ENCODE data around the gene VANGL1.

The VANGL1 gene

GRCh38 chr1:115676498-115677181 is 34.9 kb downstream of the VANGL1 start:
- Histone ChIP-seq H3K4me2 (ENCODE audit: low read length, poor library complexity, severe bottlenecking) (no peak overlapping the region), H4K91ac (ENCODE audit: low read length) (no peak overlapping the region), H3K23ac (ENCODE audit: low read length in 2 of 2) (no peak overlapping the region), H2BK5ac (ENCODE audit: low read depth, low read length, poor library complexity, severe bottlenecking) (no peak overlapping the region), H3K4ac (ENCODE audit: low read depth in 1 of 2, low read length in 2 of 2) (no peak overlapping the region), H3K4me1 (ENCODE audit: control insufficient read depth, insufficient read depth, low read depth, low read length) (peaks cover 29% of the 10 kb centered on the region), H4K8ac (ENCODE audit: low read length) (no peak overlapping the region), H2BK12ac (ENCODE audit: low read length in 2 of 2) (no peak overlapping the region), H3K9me3 (ENCODE audit: control insufficient read depth, low read length) (no peaks in the 10 kb centered on the region), H2BK15ac (ENCODE audit: low read depth, poor library complexity, severe bottlenecking) (no peak overlapping the region), H3K14ac (ENCODE audit: low read length in 2 of 2) (no peak overlapping the region), H3K4me3 (ENCODE audit: insufficient read depth in 1 of 2, low read depth in 1 of 2, low read length in 2 of 2) (no peak overlapping the region), H2BK120ac (ENCODE audit: low read depth, low read length) (no peak overlapping the region), H3K27ac (ENCODE audit: low read length, poor library complexity, severe bottlenecking) (no peak overlapping the region), H3K9ac (ENCODE audit: low read length) (no peak overlapping the region), H3K18ac (ENCODE audit: low read depth in 1 of 2, low read length in 2 of 2) (no peak overlapping the region), H2AK5ac (ENCODE audit: low read length, severe bottlenecking) (no peak overlapping the region), H3K36me3 (ENCODE audit: control insufficient read depth in 1 of 2, insufficient read depth in 2 of 2, low read depth in 1 of 2, low read length in 2 of 2) (peaks cover 3 to 8% of the 10 kb centered on the region in 2 experiments), H3K27me3 (ENCODE audit: control insufficient read depth in 1 of 2, insufficient read depth in 1 of 2, low read length in 2 of 2) (no peaks in the 10 kb centered on the region), H2AFZ (ENCODE audit: low read depth, low read length) (no peak overlapping the region), H3K79me1 (replicated peaks; ENCODE audit: low read length, poor library complexity, severe bottlenecking) (peaks cover 55% of the 10 kb centered on the region)
- no peak for DNase-seq
- 95% methylated on average over 6 of the region's 7 CpGs for WGBS

- no peak overlapping the region for H3K4me3 ChIP-seq (ENCODE audit: insufficient read depth in 1 of 2, low read depth in 1 of 2, low read length in 2 of 2)
- no peak overlapping the region for H2BK120ac ChIP-seq (ENCODE audit: low read depth, low read length)
- H3K23ac ChIP-seq (ENCODE audit: low read length in 2 of 2): no peak overlapping the region
- no peak overlapping the region for H4K91ac ChIP-seq (ENCODE audit: low read length)
- H2BK5ac ChIP-seq (ENCODE audit: low read depth, low read length, poor library complexity, severe bottlenecking): no peak overlapping the region
- no peak overlapping the region for H2BK15ac ChIP-seq (ENCODE audit: low read depth, poor library complexity, severe bottlenecking)
- no peak overlapping the region for H2BK12ac ChIP-seq (ENCODE audit: low read length in 2 of 2)
- DNase-seq: peak; percentile 74
- H3K27me3 ChIP-seq (ENCODE audit: control insufficient read depth in 1 of 2, insufficient read depth in 1 of 2, low read length in 2 of 2): no peaks in the 10 kb centered on the region
- no peaks in the 10 kb centered on the region for H3K9me3 ChIP-seq (ENCODE audit: control insufficient read depth, low read length)
- no peak overlapping the region for H3K18ac ChIP-seq (ENCODE audit: low read depth in 1 of 2, low read length in 2 of 2)
- H3K36me3 ChIP-seq (ENCODE audit: control insufficient read depth in 1 of 2, insufficient read depth in 2 of 2, low read depth in 1 of 2, low read length in 2 of 2): peaks cover 3 to 4% of the 10 kb centered on the region in 2 experiments
- H2AK5ac ChIP-seq (ENCODE audit: low read length, severe bottlenecking): peak overlapping the region; percentile 5
- 67% methylated on average over 3 of the region's 3 CpGs for WGBS
- H3K4me2 ChIP-seq (ENCODE audit: low read length, poor library complexity, severe bottlenecking): no peak overlapping the region
- no peak overlapping the region for H3K4ac ChIP-seq (ENCODE audit: low read depth in 1 of 2, low read length in 2 of 2)
- no peak overlapping the region for H2AFZ ChIP-seq (ENCODE audit: low read depth, low read length)
- H3K4me1 ChIP-seq (ENCODE audit: control insufficient read depth, insufficient read depth, low read depth, low read length): peaks cover 25% of the 10 kb centered on the region
- H3K9ac ChIP-seq (ENCODE audit: low read length): no peak overlapping the region
- peaks cover 55% of the 10 kb centered on the region for H3K79me1 ChIP-seq (replicated peaks; ENCODE audit: low read length, poor library complexity, severe bottlenecking)
- no peak overlapping the region for H4K8ac ChIP-seq (ENCODE audit: low read length)
- no peak overlapping the region for H3K14ac ChIP-seq (ENCODE audit: low read length in 2 of 2)
- H3K27ac ChIP-seq (ENCODE audit: low read length, poor library complexity, severe bottlenecking): no peak overlapping the region
Observed at GRCh38 chr1:115677182-115677555, 35.4 kb downstream of the VANGL1 start.

- H3K9ac ChIP-seq (ENCODE audit: low read length): no peak overlapping the region
- DNase-seq: no peak
- H2BK5ac ChIP-seq (ENCODE audit: low read depth, low read length, poor library complexity, severe bottlenecking): no peak overlapping the region
- peaks cover 3 to 8% of the 10 kb centered on the region in 2 experiments for H3K36me3 ChIP-seq (ENCODE audit: control insufficient read depth in 1 of 2, insufficient read depth in 2 of 2, low read depth in 1 of 2, low read length in 2 of 2)
- no peak overlapping the region for H3K18ac ChIP-seq (ENCODE audit: low read depth in 1 of 2, low read length in 2 of 2)
- no peak overlapping the region for H3K14ac ChIP-seq (ENCODE audit: low read length in 2 of 2)
- H3K27ac ChIP-seq (ENCODE audit: low read length, poor library complexity, severe bottlenecking): no peak overlapping the region
- peaks cover 54% of the 10 kb centered on the region for H3K79me1 ChIP-seq (replicated peaks; ENCODE audit: low read length, poor library complexity, severe bottlenecking)
- no peak overlapping the region for H2AFZ ChIP-seq (ENCODE audit: low read depth, low read length)
- H4K8ac ChIP-seq (ENCODE audit: low read length): no peak overlapping the region
- no peaks in the 10 kb centered on the region for H3K27me3 ChIP-seq (ENCODE audit: control insufficient read depth in 1 of 2, insufficient read depth in 1 of 2, low read length in 2 of 2)
- H2BK120ac ChIP-seq (ENCODE audit: low read depth, low read length): no peak overlapping the region
- H4K91ac ChIP-seq (ENCODE audit: low read length): no peak overlapping the region
- H3K4ac ChIP-seq (ENCODE audit: low read depth in 1 of 2, low read length in 2 of 2): no peak overlapping the region
- no peak overlapping the region for H3K23ac ChIP-seq (ENCODE audit: low read length in 2 of 2)
- H3K4me2 ChIP-seq (ENCODE audit: low read length, poor library complexity, severe bottlenecking): no peak overlapping the region
- H2BK15ac ChIP-seq (ENCODE audit: low read depth, poor library complexity, severe bottlenecking): no peak overlapping the region
- H2BK12ac ChIP-seq (ENCODE audit: low read length in 2 of 2): no peak overlapping the region
- 94% methylated on average over 1 of the region's 1 CpG for WGBS
- no peaks in the 10 kb centered on the region for H3K9me3 ChIP-seq (ENCODE audit: control insufficient read depth, low read length)
- peak overlapping the region; percentile 5 for H2AK5ac ChIP-seq (ENCODE audit: low read length, severe bottlenecking)
- no peak overlapping the region for H3K4me3 ChIP-seq (ENCODE audit: insufficient read depth in 1 of 2, low read depth in 1 of 2, low read length in 2 of 2)
- peaks cover 24% of the 10 kb centered on the region for H3K4me1 ChIP-seq (ENCODE audit: control insufficient read depth, insufficient read depth, low read depth, low read length)
Observed at GRCh38 chr1:115677565-115677964, 35.8 kb downstream of the VANGL1 start.

GRCh38 chr1:115678141-115678540 is 36.4 kb downstream of the VANGL1 start:
- Histone ChIP-seq H2AFZ (ENCODE audit: low read depth, low read length) (no peak overlapping the region), H3K4me1 (ENCODE audit: control insufficient read depth, insufficient read depth, low read depth, low read length) (peaks cover 24% of the 10 kb centered on the region), H2BK5ac (ENCODE audit: low read depth, low read length, poor library complexity, severe bottlenecking) (no peak overlapping the region), H4K8ac (ENCODE audit: low read length) (no peak overlapping the region), H3K27ac (ENCODE audit: low read length, poor library complexity, severe bottlenecking) (no peak overlapping the region), H3K36me3 (ENCODE audit: control insufficient read depth in 1 of 2, insufficient read depth in 2 of 2, low read depth in 1 of 2, low read length in 2 of 2) (peaks cover 3 to 13% of the 10 kb centered on the region in 2 experiments), H3K4me3 (ENCODE audit: insufficient read depth in 1 of 2, low read depth in 1 of 2, low read length in 2 of 2) (no peak overlapping the region), H2BK15ac (ENCODE audit: low read depth, poor library complexity, severe bottlenecking) (no peak overlapping the region), H3K9me3 (ENCODE audit: control insufficient read depth, low read length) (no peaks in the 10 kb centered on the region), H3K27me3 (ENCODE audit: control insufficient read depth in 1 of 2, insufficient read depth in 1 of 2, low read length in 2 of 2) (no peaks in the 10 kb centered on the region), H2BK120ac (ENCODE audit: low read depth, low read length) (no peak overlapping the region), H3K4me2 (ENCODE audit: low read length, poor library complexity, severe bottlenecking) (no peak overlapping the region), H4K91ac (ENCODE audit: low read length) (no peak overlapping the region), H2AK5ac (ENCODE audit: low read length, severe bottlenecking) (no peak overlapping the region), H2BK12ac (ENCODE audit: low read length in 2 of 2) (no peak overlapping the region), H3K4ac (ENCODE audit: low read depth in 1 of 2, low read length in 2 of 2) (peak overlapping the region in 1 of 2 experiments; percentile 20), H3K79me1 (replicated peaks; ENCODE audit: low read length, poor library complexity, severe bottlenecking) (peaks cover 52% of the 10 kb centered on the region), H3K14ac (ENCODE audit: low read length in 2 of 2) (peak overlapping the region in 1 of 2 experiments; percentile 1), H3K23ac (ENCODE audit: low read length in 2 of 2) (no peak overlapping the region), H3K18ac (ENCODE audit: low read depth in 1 of 2, low read length in 2 of 2) (no peak overlapping the region), H3K9ac (ENCODE audit: low read length) (no peak overlapping the region)
- WGBS: 95% methylated on average over 4 of the region's 5 CpGs
- no peak for DNase-seq

All from mesenchymal stem cell (in vitro differentiated cells and primary cell).